ENCODE data around the gene ANTXRL.

DNA sequence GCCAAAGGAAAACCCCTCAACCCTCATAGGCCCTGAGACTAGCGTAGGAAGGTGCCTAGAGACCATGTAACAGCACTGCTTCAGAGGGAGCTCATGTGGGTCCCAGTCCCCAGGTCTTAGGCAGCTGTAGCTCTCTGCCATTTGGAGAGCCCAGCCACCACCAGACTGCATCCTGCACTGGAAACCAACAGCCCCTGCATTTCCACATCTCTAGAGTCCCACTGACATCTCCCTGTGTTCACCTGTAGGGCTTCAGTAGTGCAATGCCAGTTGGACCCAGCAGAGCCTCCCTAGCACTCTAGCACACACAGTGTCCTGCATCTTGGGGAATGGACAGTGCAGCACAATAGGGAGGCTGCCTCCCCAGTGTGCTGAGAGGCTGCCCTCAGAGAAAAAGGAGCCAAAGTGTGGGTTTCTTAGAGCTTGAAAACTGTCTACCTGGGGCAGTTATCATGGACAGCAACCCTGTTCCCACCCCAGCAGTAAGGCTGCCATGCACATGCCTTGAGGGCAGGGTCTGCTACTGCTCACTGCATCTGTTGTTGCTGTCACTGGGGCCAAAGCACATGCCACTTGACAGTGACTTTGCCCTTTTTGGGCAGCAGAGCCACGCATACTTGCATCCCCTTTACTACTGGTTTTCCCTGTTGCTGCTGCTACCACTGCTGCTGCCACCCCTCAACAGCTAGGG is 46.7 kb upstream of the ANTXRL start:
- TF ChIP-seq EZH2 (IDR thresholded peaks at IDR 0.05; ENCODE audit: low read length, unreplicated experiment) (no peak), EZH2phosphoT487 (IDR thresholded peaks at IDR 0.05; ENCODE audit: borderline replicate concordance, low read length) (no peak)
- TF ChIP-seq, protein P1, sequence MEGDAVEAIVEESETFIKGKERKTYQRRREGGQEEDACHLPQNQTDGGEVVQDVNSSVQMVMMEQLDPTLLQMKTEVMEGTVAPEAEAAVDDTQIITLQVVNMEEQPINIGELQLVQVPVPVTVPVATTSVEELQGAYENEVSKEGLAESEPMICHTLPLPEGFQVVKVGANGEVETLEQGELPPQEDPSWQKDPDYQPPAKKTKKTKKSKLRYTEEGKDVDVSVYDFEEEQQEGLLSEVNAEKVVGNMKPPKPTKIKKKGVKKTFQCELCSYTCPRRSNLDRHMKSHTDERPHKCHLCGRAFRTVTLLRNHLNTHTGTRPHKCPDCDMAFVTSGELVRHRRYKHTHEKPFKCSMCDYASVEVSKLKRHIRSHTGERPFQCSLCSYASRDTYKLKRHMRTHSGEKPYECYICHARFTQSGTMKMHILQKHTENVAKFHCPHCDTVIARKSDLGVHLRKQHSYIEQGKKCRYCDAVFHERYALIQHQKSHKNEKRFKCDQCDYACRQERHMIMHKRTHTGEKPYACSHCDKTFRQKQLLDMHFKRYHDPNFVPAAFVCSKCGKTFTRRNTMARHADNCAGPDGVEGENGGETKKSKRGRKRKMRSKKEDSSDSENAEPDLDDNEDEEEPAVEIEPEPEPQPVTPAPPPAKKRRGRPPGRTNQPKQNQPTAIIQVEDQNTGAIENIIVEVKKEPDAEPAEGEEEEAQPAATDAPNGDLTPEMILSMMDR (conservative IDR thresholded peaks at IDR 0.05; ENCODE audit: low read depth, low read length) = no peak

Measured in PC-3 (cell line).